Stomach (tissue), 4 donors: ENCODE measurements around the gene BTK.

ENCODE experiments used
- CTCF ChIP-seq, 7 experiments: fragments of 450-650 bp in 4 of 7; fragments of 200-600 bp in 3 of 7; sonication (generic) in 3 of 7; IDR thresholded peaks; one replicate each; pipeline ENCODE4 v1.5.1; 2016 to 2019; ENCODE audit warnings: antibody characterized with exemption in 7 of 7, control low read depth in 2 of 7, mild to moderate bottlenecking in 1 of 7
- EP300 ChIP-seq: sonication (generic); formaldehyde crosslinking; IDR thresholded peaks from one replicate; pipeline ENCODE4 v1.6.1; 2017; ENCODE audit warnings: antibody characterized with exemption

DNA sequence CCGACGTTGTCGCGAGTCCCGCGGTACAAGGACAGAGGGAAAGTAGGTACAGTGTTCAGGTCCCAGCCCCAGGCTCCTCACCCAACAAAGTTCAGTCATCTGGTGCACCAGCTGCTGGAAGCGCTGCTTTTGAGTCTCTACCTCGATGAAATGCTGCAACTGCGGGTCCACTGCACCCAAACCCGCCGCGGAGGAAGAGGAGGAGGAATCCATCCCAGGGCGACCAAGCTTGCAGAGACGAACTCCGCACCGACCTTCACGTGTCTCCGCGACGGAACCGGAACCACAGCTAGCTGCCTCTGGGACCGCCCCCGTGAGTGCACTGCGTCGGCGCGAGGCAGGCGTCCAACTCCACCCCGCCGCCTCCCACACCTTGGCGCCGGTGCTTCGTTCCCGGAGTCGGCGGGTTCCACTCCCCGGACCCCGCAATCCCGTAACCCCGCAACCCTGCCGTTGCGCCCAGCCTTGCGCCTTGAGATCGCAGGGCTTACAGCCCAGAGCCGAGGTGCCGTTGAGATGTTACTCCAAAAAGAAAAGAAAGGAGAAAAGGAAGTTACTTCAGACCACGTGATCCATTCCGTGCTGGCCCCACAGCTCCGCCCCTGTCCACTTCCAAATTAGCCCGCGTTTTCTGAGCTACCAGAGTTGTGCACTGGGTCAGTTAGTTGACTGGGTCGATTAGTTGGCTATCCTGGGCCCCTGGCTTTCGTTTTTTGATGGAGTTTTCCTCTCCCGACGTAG is 37.4 kb downstream of the BTK start, which contains the start of gene TIMM8A:
- no peak for TF ChIP-seq CTCF (IDR thresholded peaks at IDR 0.05)
- TF ChIP-seq EP300 = no peak
